ENCODE measurements around the gene SLC43A1.

- no peak for TF ChIP-seq CTCF (IDR thresholded peaks at IDR 0.05; ENCODE audit: low read depth, low read length, poor library complexity, severe bottlenecking)
- no peak for TF ChIP-seq EZH2phosphoT487 (IDR thresholded peaks at IDR 0.05; ENCODE audit: borderline replicate concordance, low read length)
These were observed 44.6 kb upstream of the SLC43A1 start for GRCh38 chr11:57560146-57560545.
